SIG-M5 (cell line): Measurements from ENCODE around the gene FHOD1.
A peak's percentile ranks its signal among the peaks of the same experiment; 100 is the strongest.

ENCODE experiments used
- DNase-seq: peaks from one replicate; lab custom pipeline; 2025; lab: John Stamatoyannopoulos, UW

The FHOD1 gene

DNA sequence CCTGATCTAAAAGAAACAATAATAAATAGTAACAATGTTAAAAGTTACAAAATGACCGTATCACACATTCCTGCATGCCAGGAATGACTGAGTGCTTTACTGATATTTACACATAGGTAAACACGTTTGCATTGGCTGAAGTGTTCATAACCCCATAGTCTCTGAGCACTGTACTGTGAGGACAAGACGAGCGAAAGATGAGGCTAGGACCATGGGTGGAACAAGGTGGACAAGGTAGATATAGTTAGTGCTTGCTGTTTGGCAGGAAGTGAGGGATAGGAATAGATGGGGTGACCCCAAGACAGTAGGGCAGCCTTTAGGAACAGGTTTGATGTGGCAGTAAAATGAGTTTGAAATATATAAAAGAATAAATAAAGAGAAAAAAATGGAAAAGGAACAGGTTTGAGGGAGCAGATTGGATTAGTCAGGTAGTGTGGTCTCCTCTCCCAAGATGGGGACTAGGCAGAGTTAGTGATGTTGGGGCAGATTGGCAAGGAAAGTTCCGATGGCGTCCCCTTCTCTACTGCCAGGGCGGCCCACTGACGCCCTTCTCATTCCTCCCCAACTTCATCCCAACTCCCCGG lies 55.8 kb downstream of the FHOD1 start:
- no peak for DNase-seq

DNA sequence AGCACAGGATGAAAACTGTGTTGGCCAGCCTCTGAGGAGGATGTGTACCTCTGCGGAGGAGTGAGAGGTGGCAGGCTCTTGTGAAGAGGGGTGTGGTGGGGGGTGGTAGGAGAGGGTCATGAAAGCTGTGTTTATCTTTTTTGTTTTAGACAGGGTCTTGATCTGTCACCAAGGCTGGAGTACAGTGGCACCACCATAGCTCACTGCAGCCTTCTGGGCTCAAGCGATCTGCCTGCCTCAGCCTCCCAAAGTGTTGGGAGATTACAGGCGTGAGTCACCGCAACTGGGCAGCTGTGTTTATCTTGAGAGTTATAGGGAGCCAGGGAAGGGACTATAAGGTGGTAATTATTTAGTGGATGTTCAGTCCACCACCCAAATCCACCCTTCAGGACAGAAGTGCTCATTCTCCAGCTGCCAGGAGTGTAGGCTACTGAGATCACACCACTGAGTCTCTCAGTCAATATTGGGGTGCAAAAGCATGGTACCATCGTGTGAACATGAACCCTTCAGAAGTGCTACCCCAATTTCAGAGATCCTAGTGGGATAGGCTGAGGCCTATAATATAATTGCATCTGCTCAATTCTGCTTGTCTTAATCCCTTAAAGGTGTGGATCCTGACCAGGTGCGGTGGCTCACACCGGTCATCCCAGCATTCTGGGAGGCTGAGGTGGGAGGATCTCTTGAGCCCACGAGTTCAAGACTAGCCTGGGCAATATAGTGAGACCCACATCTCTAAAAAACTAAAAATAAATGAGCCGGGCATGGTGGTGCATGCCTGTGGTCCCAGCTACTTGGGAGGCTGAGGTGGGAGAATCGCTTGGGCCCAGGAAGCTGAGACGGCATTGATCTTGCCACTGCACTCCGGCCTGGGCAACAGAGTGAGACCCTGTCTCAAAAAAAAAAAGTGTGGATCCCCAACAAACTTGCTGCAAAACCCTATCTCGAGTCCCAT lies 56.6 kb downstream of the FHOD1 start:
- DNase-seq: no peak

DNA sequence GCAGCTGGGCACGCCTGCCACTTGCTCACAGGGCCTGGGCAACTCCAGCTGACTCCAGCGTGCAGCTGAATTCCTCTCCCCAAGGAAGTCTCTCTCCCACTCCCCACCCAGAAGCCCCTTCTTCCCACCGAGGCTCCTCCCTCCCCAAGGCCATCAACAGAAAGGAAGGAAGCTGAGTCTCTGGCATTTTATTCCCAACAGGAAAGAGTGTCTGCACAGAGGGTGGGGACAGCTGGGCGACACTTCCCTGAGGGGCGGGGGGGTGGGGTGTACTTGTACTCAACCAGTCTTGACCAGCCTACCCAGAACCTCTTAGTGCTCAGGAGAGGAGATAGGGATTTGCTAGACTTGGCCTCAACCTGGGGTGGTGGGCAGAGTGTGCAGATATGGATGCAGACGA lies 57.2 kb downstream of the FHOD1 start, which contains the start of gene EXOC3L1:
Gene EXOC3L1, minus strand, starts transcription at position 96 of the 400 bp plus-strand sequence. CDS start 460 bp downstream, outside the sequence.
- no peak for DNase-seq

DNA sequence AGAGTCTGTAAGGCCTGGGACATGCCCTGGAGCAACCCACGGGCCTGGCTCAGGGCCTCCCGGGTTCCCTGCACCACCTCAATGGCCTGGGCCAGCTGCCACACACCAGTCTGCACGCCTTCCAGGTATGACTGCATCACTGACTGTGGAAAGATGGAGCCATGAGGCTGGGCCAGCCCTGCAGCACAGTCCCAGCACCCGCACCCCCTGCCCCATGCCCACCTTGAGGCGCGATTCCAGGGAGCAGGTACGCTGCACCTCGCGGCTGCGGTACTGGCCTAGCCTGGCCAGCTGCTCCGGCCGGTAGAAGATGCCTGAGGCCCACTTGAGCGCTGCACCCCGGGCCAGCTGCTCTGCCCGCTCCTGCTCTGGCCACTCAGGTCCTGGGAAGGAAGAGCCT lies 58.5 kb downstream of the FHOD1 start:
- DNase-seq: no peak

DNA sequence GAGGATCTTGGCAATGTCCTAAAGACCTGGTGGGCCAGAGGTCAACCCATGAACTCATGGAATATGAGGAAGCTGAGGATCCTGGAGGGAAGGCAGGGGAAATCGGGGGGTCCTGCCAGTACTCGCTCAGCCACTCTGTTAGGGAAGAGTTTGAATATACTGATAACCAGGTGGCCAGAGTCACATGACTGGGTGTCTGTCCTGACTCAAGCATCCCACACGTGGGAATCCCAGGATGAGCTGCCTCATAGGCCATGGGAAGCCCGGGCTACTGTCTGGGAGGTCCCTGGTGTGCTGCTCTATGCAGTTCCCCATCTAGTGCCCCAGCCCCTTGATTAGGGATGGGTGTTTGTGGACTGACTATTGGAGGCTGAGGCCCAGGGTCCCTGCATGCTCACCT lies 59.0 kb downstream of the FHOD1 start:
- no peak for DNase-seq

DNA sequence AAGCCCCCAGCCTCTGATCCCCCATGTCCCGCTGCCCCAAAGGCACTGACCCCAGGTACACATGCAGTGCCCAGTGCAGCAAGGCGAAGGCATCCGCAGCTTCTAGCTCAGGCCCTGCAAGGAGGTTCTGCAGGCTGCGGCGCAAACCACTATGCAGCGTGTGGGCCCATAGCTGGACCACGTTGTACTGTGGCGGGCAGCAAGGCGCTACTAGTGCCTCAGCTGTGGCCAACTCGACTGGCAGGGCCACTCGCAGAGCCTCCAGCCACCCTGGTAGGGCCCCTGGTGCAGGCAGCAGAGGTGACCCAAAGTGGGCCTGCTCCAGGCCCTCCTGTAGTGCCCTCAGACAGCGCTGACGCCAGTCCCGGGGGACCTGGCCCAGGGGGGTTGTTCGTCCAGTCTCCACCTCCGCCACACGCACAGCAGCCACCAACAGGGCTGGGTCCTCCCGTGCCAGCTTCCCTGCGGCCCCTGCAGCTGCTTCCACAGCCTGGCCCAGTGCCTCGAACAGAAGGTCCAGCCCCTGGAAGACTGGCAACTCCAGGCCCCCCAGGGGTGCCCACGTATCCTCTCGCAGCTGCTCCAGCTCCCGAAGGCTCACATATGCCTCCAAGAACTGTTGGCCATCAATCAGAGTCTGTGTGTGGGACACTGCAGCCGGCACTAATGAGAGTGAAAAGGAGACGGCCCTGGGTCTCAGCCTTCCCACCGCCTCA lies 59.9 kb downstream of the FHOD1 start:
- no peak for DNase-seq

DNA sequence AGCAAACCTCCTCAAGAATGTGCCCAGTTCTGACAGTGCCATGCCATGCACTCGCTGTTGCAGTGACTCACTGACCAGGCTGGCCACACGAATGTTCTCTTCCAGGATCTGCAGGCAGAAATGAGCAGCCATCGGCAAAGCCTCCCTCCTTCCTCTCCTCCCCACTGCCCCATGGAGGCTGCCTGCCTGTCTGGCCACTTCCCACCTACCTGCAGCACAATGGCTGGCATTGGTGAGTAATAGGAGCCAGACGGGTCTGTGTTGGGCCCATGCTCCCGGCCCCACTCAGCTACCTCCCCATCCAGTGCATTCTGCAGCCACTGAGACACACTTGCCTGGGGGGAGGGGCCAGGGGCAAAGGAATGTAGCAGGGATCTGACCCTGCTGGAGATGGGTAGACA lies 60.7 kb downstream of the FHOD1 start:
- no peak for DNase-seq

DNA sequence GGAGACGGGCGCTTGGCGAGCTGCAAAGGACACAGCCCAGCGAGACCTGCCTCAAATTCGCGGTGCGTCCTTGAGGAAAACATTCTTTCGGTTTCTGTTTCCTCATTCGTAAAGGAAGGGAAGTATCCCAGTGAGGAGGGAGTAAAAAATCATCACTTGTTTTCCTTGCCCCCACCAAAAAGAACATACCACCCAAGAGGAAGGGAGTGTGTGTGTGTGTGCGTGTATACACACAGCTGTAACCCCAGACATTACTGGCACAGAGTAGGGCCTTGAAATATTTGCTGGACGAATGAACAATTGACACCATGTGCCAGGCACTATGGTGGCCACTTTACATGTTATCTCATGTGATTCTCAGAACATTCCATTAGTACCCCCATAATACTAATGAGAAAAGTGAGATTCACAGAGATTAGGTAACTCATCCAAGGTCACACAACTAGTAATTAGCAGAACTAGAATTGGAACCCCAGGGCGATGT lies 61.6 kb downstream of the FHOD1 start:
- no peak for DNase-seq

DNA sequence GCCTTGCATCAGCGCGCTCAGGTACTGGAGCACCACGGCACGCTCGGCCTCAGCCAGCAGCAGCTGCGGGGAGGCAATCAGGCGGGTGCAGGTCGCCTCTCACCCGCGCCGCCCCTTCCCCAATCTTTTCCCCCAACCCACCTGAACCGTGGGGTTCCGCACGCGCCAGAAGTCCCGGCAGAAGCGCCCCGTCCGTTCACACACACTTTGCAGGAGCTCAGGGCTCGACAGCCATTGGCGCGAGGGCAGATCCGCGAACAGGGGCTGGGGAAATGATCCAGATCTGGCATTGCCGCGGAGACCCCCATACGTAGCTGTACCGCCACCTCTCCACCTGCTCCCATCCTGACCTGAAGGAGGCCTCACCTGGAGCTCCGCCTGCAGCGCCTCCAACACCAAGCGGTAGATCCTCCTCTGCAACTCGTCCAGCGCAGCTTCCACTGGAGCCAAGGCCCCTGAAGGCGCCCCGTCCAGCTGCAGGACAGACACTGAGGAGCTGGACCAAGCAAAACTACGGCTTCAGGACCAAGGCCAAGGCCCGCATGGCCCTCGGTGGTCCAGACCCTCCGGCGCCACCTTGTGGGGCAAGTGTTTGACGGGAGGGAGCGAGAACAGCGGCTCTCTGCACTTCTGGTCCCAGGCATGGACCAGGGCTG lies 62.2 kb downstream of the FHOD1 start:
- no peak for DNase-seq

DNA sequence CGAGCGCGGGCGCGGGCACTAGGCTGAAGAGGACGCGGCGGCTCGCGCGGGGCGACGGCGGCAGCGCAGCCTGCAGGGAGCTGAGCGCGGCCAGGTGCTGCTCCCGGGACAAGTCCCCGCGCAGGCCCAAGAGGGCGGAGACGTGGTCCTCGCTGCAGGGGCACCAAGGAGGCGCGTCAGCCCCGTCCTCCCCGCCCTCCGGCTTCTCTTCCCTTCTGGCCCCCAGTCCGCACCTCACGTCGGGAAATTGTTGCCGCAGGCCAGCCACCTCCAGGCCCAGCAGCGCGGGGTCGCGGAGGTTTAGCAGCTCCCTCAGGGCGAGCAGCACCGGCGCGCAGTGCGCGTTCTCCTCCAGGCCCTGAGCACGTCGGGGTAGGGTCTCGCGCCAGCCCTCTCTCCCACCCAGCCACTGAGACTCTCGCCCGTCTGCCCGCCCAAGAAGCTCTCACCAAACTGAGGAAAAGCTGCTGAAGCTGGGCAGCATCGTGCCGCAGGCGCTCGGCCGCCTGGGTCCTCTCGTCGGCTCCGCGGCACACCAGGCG lies 62.8 kb downstream of the FHOD1 start:
- DNase-seq: no peak

DNA sequence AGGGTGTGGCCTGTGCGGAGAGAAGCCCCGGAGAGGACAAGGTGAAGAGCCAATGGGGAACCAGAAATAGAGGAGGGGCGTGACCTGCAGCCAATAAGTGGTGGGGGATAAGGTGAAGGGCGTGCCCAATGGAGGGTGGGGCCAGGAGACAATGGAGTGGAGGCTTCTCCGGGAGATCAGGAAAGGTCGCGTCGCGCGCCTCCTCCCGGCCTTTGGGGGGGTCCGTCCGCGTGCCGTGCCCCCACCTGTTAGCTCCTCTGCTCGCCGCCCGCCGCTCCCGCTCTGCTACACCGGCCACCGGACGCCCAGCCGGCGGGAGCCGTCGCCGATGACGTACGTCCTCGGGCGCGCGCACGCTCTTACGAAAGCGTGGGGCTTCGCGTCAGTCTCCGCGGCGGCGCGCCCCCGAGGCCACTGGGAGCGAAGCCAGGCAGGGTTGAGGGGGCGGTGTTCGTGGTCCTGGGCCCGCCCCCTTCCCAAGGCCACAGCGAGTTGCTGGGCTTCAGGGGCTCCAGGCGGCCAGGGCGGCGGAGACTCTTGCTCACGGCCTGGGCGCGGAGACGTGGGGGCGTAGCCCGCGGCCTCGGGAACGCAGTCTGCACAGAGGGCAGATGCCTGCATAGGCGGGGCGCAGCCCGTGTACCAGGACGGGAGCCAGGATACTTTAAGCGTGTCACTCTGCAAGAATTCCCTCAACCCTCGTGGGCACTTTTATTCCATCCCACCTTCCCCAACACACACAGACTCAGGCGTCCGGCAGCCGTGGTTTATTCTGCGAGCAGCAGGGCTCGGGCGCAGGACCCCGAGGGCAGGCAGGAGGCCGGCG lies 63.4 kb downstream of the FHOD1 start, which contains the start of gene MATCAP1:
Gene MATCAP1, minus strand, starts transcription at position 337 of the 826 bp plus-strand sequence. CDS start 3,353 bp downstream, outside the sequence.
- DNase-seq: peak; percentile 91

DNA sequence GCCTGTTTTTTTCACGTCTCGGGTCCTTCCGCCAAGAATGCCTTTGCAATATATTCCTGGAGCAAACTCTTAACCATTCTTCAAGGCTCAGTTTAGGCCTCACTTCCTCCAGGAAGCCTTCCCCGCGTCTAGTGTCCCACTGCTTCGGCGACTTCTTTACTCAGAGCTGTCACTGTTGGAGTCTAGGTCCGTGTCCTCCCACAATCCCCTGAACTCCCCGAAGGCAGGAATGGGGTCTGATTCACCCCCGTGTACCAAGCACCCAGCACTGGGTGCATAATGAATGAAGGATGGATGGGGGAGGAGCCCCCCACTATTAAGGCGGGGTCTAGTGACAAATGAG lies 64.0 kb downstream of the FHOD1 start:
- DNase-seq: no peak

DNA sequence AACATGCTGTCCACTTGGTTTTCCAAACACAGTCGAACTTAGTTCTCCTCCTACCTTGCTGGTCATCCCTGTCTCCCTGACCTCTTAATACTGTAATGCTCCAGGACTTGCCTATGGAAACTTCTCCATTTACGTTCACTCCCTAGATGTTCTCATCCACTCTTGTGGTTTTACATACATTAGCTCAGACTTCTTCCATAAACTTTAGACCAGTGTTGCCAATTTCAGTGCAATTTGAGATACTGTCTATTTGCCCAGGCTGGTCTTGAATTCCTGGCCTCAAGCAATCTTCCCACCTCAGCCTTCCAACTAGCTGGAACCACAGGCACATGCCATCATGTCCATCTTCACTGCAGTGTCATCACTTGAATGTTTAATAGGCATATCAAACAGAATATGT lies 65.0 kb downstream of the FHOD1 start:
- DNase-seq: no peak

DNA sequence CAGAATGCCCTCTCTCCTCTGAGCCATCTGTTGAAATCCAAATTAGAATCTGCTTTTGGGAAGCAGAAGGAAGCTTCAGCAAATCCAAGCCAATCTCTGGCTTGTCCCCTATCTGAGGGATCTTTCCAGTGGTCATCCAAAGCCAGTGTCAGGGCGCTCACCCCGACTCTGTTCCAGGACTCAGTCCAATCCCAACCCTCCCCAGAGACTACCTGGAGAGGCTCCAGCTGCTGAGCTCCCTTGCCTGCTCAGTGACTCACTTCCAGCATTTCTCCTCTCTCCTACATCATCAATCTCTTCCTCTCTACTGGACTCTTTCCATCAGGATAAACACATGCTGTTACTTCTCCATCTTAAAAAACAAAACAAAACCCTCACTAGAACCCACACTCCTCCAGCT lies 65.9 kb downstream of the FHOD1 start:
- DNase-seq: no peak

DNA sequence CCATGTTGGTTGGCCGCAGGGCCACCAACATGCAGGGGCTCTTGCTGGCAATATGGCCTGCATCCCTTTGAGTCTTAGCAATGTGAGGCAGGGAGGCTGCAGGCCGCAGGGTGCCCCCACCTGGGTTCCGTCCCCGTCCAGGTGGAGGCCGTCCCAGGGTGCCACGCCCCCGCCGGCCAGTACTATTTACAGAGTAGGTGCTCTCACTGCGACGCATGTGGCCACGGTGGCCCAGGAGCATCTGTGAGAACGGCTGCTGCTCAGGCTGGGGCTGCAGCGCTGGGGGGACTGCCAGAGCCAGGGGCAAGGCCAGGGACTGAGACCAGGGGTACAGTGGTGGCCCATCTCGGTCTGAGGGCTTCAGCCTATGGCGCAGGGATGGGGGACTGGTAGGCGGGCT lies 67.1 kb downstream of the FHOD1 start:
- no peak for DNase-seq

DNA sequence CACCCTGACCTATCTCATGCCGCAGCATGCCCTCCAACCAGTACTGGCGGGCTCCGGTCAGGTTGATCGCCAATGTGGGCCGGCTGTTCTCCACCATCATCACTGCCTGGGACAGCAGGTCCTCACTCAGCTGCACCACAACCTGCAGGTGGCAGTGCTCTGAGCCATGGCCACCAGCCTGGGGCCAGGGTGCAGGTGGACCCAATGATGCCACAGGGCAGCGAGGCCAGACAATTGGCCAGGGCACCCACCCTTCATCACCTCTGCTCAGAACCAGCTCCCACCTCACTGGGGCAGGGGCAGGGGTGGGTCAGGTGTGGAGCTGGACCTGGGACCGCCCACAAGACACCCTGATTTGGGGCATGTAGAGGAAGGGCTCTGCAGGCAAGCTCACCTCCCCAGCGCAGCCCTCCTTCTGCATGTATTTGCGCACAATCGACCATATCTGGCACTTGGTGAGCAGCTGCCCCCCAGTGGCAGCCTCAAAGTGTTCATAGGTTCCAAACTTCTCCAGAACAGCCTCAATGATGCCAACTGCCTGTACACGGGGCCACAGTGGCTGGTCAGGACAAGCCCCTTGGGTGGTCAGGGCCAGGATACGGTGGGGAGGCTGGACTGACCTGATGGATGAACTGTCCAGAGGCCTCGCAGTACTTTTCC lies 67.7 kb downstream of the FHOD1 start:
- DNase-seq: no peak
